ENCODE data around the gene LRP1B. TPM values are rescaled to one million over a fixed set of nuclear protein-coding genes. Genes with fewer than 3 reads are reported as not detected.

Gene LRP1B
- total and polyA plus RNA-seq, 5 experiments from 2014 or later = not detected

DNA sequence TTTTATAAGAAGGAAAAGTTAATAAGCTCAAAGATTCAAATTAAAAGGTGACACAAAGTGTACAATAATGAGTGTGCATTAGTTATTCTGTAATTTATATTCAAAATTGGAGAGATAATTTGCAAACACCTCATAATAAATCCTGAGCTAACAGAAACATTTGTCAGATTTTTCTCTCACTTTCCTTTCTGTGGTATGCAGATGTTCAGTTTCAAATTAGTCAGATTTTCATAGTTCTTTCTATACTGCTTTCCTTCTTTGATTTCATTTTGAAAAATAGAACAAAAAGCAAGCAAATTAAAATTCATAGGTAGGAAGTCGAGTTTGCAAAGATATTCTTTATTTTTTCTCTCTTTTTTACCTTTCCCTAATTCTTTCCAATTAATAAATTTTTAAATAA lies 1930.5 kb downstream of the LRP1B start:
- Mint-ChIP-seq H3K4me1 (no peaks in the 10 kb centered on the region), H3K27ac (no peak overlapping the region), H3K9me3 (peaks cover 0 to 17% (median 8%) of the 10 kb centered on the region in 9 donors), H3K27me3 (no peaks in the 10 kb centered on the region), H3K36me3 (no peaks in the 10 kb centered on the region), H3K4me3 (no peak overlapping the region)
- ATAC-seq (no peak), DNase-seq (no peak)
- POLR2A ChIA-PET = no interaction called here

DNA sequence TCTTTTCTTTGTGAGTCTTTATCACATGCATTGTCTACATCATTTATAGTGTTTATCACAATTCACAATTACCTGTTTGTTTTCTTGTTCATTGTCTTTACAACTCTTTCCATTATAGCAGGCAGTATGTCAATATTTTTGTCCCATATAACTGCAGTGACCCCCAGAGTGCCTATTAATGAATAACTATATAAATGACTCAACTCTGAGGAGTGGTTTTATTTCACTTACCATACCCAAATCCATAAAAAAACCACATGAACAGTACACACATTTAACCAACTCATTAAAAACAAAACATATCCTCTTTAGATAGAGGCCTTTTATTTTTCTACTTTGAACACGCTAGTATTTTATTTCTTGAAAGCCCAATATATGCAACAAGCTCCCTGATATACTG lies 1931.5 kb downstream of the LRP1B start:
- Mint-ChIP-seq H3K36me3 (no peaks in the 10 kb centered on the region), H3K27me3 (no peaks in the 10 kb centered on the region), H3K9me3 (peaks cover 0 to 15% (median 8%) of the 10 kb centered on the region in 9 donors), H3K27ac (no peak overlapping the region), H3K4me3 (no peak overlapping the region), H3K4me1 (no peaks in the 10 kb centered on the region)
- no peak for DNase-seq
- ATAC-seq = no peak
- POLR2A ChIA-PET = no interaction called here

DNA sequence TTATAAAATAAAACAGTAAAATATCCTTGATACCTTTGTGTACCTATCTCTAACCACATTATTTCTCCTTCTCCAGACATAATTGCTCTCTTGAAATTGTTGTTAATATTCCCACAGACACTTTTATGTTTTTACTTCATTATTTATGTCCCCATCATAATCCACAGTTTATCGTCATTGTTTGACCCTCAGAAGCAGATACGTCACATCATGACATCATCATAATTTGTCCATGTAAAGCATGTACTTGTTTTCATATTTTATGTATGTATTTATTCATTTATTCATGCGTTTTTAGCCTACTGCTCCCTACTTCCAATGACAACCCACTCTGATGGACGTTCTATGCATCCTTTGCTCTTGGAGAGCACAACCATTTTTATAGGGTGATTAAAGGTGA lies 1943.7 kb downstream of the LRP1B start:
- H3K9me3 Mint-ChIP-seq = peaks cover 0 to 11% (median 5%) of the 10 kb centered on the region in 9 donors
- H3K27me3 Mint-ChIP-seq = no peaks in the 10 kb centered on the region
- DNase-seq (no peak), ATAC-seq (no peak)
- no peak overlapping the region for H3K4me3 Mint-ChIP-seq
- no peaks in the 10 kb centered on the region for H3K36me3 Mint-ChIP-seq
- H3K27ac Mint-ChIP-seq = no peak overlapping the region
- POLR2A ChIA-PET = no interaction called here
- no peaks in the 10 kb centered on the region for H3K4me1 Mint-ChIP-seq

DNA sequence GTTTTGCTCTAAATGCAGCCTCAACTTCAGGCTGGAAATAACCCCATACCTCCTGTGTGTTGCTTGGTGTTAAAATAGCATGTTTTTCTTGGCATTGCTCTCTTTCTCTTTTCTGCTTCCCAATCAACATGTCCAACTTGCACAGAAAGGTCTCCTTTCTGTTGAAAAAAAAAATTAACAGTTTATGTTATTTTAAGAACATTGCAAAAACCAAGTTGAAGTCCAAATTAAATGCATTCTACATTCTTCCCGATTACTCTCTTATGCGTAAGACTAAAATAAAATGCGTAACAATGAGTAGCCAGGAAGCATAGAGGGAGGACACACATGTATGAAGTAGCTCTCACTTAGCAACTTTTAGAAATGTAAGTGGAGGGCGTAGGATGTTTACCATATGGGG lies 1944.5 kb downstream of the LRP1B start:
- ATAC-seq = no peak
- DNase-seq = no peak
- H3K27ac Mint-ChIP-seq = no peak overlapping the region
- POLR2A ChIA-PET = no interaction called here
- H3K4me3 Mint-ChIP-seq = no peak overlapping the region
- no peaks in the 10 kb centered on the region for H3K4me1 Mint-ChIP-seq
- H3K27me3 Mint-ChIP-seq = no peaks in the 10 kb centered on the region
- no peaks in the 10 kb centered on the region for H3K36me3 Mint-ChIP-seq
- peaks cover 0 to 18% (median 6%) of the 10 kb centered on the region in 9 donors for H3K9me3 Mint-ChIP-seq

DNA sequence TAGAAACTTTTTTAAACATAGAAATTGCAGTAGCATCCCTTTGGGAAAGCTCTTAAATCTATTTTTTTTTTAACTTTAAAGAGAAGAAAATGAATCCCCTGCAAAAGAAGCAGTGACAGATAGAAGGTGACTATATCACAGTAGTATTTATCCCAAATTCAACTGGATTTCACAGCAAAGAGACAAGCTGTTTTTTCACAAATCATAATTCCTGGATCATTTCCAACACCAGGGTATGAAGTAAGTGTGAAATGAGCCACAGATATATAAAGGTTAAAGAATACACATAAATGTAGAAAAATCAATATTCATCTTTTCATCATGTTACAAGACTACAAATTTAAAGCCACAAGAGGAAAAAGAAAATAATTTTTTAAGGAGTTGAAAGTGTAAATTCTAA lies 1945.7 kb downstream of the LRP1B start:
- H3K9me3 Mint-ChIP-seq = peaks cover 0 to 24% (median 6%) of the 10 kb centered on the region in 9 donors
- ATAC-seq = no peak
- POLR2A ChIA-PET = no interaction called here
- no peak overlapping the region for H3K4me3 Mint-ChIP-seq
- DNase-seq = no peak
- no peaks in the 10 kb centered on the region for H3K4me1 Mint-ChIP-seq
- no peaks in the 10 kb centered on the region for H3K27me3 Mint-ChIP-seq
- H3K36me3 Mint-ChIP-seq = no peaks in the 10 kb centered on the region
- H3K27ac Mint-ChIP-seq = no peak overlapping the region

DNA sequence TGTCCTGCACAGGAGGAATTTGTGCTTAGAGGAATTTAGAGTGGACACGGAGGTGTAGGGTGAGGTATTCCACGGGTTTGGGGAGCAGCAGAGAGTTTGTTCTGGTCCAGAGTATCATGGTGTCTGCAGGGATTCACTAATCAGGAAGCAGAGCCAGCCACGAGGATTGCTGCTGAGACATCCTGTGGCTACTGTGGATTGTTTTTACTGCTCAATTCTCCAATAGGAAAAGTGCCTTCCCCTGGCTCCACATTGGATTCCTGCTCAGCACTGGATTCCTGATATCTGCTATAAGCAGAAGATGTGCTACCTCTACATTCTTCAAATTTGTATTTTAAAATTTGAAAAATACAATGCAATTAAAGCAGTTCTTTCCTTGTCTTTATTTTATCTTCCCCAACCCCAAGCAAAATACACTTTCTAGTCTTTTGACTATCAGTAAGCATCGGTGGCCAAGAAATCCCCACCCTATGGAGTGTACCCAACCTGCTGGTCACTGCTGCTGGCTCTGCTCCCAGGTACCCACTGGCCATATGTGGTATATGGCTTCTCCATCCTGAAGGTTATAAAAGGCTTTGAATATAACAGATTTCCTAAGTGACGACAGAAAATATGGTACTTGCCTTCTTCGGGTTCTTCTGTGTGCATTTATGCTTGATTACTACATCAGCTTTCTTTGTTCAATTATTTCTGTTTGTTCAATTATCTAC lies 1947.6 kb downstream of the LRP1B start:
- Mint-ChIP-seq H3K36me3 (no peaks in the 10 kb centered on the region), H3K4me1 (no peaks in the 10 kb centered on the region), H3K27me3 (no peaks in the 10 kb centered on the region), H3K4me3 (no peak overlapping the region), H3K9me3 (peaks cover 0 to 24% (median 6%) of the 10 kb centered on the region in 9 donors), H3K27ac (no peak overlapping the region)
- POLR2A ChIA-PET = no interaction called here
- no peak for ATAC-seq
- DNase-seq = no peak

Small RNAs within 50 kb of the gene (microRNA-seq; reads per million reads assigned to microRNA genes)
- not detected for gene MIR7157 (ENCODE audit: borderline microRNAs expressed)
